NCI-H1436 (cell line): ENCODE data around the gene ING2.

Source experiments
- DNase-seq: peaks from one replicate; lab custom pipeline; 2025; lab: John Stamatoyannopoulos, UW

The ING2 gene

GRCh38 chr4:183499801-183500200 lies 5.1 kb upstream of the ING2 start:
- DNase-seq: no peak

- DNase-seq: peak; percentile 24
Measured at GRCh38 chr4:183503497-183504063, 1.3 kb upstream of the ING2 start.

- DNase-seq: peak; percentile 97
Measured at GRCh38 chr4:183504064-183504929, 561 bp upstream of the ING2 start.

- DNase-seq: peak; percentile 77
Measured at GRCh38 chr4:183505611-183506388, 942 bp downstream of the ING2 start.

- no peak for DNase-seq
Measured at GRCh38 chr4:183506389-183506735, 1.5 kb downstream of the ING2 start.

- DNase-seq: no peak
Measured at GRCh38 chr4:183507925-183508696, 3.3 kb downstream of the ING2 start.

GRCh38 chr4:183508697-183509335 lies 4.0 kb downstream of the ING2 start:
- no peak for DNase-seq

- no peak for DNase-seq
Measured at GRCh38 chr4:183515411-183515810, 10.6 kb downstream of the ING2 start.

GRCh38 chr4:183517194-183517593 lies 12.3 kb downstream of the ING2 start:
- no peak for DNase-seq

GRCh38 chr4:183517781-183518180 lies 12.9 kb downstream of the ING2 start:
- no peak for DNase-seq

GRCh38 chr4:183522821-183523220 lies 18.0 kb downstream of the ING2 start:
- DNase-seq: no peak

- no peak for DNase-seq
Measured at GRCh38 chr4:183527326-183527725, 22.5 kb downstream of the ING2 start.

- DNase-seq: no peak
Measured at GRCh38 chr4:183532821-183533220, 28.0 kb downstream of the ING2 start.

- no peak for DNase-seq
Measured at GRCh38 chr4:183533698-183534097, 28.8 kb downstream of the ING2 start.

GRCh38 chr4:183540410-183541009 lies 35.7 kb downstream of the ING2 start:
- DNase-seq: no peak

- DNase-seq: no peak
Measured at GRCh38 chr4:183541010-183541751, 36.3 kb downstream of the ING2 start.

GRCh38 chr4:183541752-183542040 lies 36.8 kb downstream of the ING2 start:
- no peak for DNase-seq

- DNase-seq: no peak
Measured at GRCh38 chr4:183543435-183543834, 38.6 kb downstream of the ING2 start.

- no peak for DNase-seq
Measured at GRCh38 chr4:183544109-183544508, 39.3 kb downstream of the ING2 start.

- no peak for DNase-seq
Measured at GRCh38 chr4:183546376-183546775, 41.5 kb downstream of the ING2 start.

- DNase-seq: no peak
Measured at GRCh38 chr4:183548306-183548705, 43.4 kb downstream of the ING2 start.
